ENCODE measurements around the gene LRRC71.

Gene LRRC71

DNA sequence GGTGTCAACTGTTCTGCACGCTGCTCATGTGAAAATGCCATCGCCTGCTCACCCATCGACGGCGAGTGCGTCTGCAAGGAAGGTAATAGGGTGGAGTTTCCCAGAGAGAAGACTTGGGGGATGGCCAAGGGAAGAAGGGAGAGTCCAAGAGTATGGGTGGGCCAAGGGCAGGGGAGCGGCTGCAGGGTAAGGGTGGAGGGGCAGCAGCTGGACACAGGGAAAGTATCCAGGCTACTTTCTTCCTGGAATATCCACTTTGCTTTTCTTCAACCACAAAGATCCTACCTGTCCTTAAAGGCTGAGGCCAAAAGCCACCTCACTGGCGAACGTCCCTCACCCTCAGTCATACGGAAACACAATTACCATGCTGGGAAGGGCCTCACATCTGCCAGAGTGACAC is 11.5 kb upstream of the LRRC71 start:
- no peaks in the 10 kb centered on the region for H3K79me2 ChIP-seq (ENCODE audit: insufficient read depth, low read length)
- H3K4me3 ChIP-seq (ENCODE audit: low read depth in 1 of 2, low read length in 2 of 2) = no peak overlapping the region
- peaks cover 3% of the 10 kb centered on the region; the same call in 1 of the 2 replicates for H3K4me1 ChIP-seq (ENCODE audit: insufficient read depth, low read length)
- H3K4me2 ChIP-seq (ENCODE audit: insufficient read depth, low read length) = no peak overlapping the region
- H2AFZ ChIP-seq (ENCODE audit: low read depth, low read length) = no peak overlapping the region
- ATAC-seq (ENCODE audit: insufficient read depth, low read depth) = no peak
- DNase-seq = no peak
- H3K9ac ChIP-seq (ENCODE audit: low read depth, low read length) = no peak overlapping the region
- H3K9me3 ChIP-seq (ENCODE audit: insufficient read depth, low read length, severe bottlenecking) = no peaks in the 10 kb centered on the region
- peaks cover 8% of the 10 kb centered on the region for H3K27me3 ChIP-seq (ENCODE audit: insufficient read depth, low read length, poor library complexity)
- no peaks in the 10 kb centered on the region for H3K36me3 ChIP-seq (ENCODE audit: insufficient read depth, low read length)
- H4K20me1 ChIP-seq (ENCODE audit: insufficient read depth, low read length) = peaks cover 13% of the 10 kb centered on the region
- H3K27ac ChIP-seq (ENCODE audit: low read length) = no peak overlapping the region
- TF ChIP-seq EZH2 (IDR thresholded peaks at IDR 0.05; ENCODE audit: borderline replicate concordance, low read depth, low read length, severe bottlenecking) = no peak
- TF ChIP-seq, protein P1, sequence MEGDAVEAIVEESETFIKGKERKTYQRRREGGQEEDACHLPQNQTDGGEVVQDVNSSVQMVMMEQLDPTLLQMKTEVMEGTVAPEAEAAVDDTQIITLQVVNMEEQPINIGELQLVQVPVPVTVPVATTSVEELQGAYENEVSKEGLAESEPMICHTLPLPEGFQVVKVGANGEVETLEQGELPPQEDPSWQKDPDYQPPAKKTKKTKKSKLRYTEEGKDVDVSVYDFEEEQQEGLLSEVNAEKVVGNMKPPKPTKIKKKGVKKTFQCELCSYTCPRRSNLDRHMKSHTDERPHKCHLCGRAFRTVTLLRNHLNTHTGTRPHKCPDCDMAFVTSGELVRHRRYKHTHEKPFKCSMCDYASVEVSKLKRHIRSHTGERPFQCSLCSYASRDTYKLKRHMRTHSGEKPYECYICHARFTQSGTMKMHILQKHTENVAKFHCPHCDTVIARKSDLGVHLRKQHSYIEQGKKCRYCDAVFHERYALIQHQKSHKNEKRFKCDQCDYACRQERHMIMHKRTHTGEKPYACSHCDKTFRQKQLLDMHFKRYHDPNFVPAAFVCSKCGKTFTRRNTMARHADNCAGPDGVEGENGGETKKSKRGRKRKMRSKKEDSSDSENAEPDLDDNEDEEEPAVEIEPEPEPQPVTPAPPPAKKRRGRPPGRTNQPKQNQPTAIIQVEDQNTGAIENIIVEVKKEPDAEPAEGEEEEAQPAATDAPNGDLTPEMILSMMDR (IDR thresholded peaks at IDR 0.05; ENCODE audit: borderline replicate concordance, extremely low read depth, low read length, poor library complexity, severe bottlenecking) = no peak

DNA sequence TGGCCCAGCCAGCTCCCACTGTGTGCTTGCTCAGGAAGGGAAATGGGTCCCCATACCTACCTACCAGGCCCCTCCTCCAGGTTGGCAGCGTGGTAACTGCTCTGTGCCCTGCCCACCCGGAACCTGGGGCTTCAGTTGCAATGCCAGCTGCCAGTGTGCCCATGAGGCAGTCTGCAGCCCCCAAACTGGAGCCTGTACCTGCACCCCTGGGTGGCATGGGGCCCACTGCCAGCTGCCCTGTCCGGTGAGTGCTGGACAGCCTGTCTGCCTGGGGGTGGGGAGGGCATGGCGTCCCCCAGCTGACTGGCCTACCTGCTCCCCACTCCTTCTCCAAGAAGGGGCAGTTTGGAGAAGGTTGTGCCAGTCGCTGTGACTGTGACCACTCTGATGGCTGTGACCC is 10.8 kb upstream of the LRRC71 start:
- peaks cover 3% of the 10 kb centered on the region; the same call in 1 of the 2 replicates for H3K4me1 ChIP-seq (ENCODE audit: insufficient read depth, low read length)
- no peak for DNase-seq

DNA sequence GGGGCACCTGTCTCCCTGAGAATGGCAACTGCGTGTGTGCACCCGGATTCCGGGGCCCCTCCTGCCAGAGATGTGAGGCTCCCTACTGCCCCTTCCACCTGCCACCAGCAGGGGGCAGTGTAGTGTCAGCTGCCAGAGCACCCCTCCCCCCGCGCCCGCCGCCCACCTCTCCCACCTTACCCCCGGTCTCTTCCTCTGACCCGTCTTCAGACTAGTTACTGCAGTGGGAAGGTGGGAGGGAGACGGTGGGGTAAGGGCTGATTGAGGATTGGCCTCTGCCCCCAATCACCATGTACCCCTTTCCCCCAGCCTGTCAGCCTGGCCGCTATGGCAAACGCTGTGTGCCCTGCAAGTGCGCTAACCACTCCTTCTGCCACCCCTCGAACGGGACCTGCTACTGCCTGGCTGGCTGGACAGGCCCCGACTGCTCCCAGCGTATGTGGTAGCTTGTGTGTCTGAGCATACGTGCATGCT is 10.1 kb upstream of the LRRC71 start:
- peaks cover 3% of the 10 kb centered on the region; the same call in 1 of the 2 replicates for H3K4me1 ChIP-seq (ENCODE audit: insufficient read depth, low read length)
- no peak overlapping the region for H2AFZ ChIP-seq (ENCODE audit: low read depth, low read length)
- no peak overlapping the region for H3K4me2 ChIP-seq (ENCODE audit: insufficient read depth, low read length)
- TF ChIP-seq, protein P1 (IDR thresholded peaks at IDR 0.05; ENCODE audit: borderline replicate concordance, extremely low read depth, low read length, poor library complexity, severe bottlenecking) = peak; percentile 83
- TF ChIP-seq EZH2 (IDR thresholded peaks at IDR 0.05; ENCODE audit: borderline replicate concordance, low read depth, low read length, severe bottlenecking) = no peak
- H3K9ac ChIP-seq (ENCODE audit: low read depth, low read length) = no peak overlapping the region
- ATAC-seq (ENCODE audit: insufficient read depth, low read depth) (peak; percentile 81), DNase-seq (peak; percentile 66)
- no peak overlapping the region for H3K4me3 ChIP-seq (ENCODE audit: low read depth in 1 of 2, low read length in 2 of 2)
- no peaks in the 10 kb centered on the region for H3K79me2 ChIP-seq (ENCODE audit: insufficient read depth, low read length)
- H4K20me1 ChIP-seq (ENCODE audit: insufficient read depth, low read length) = peaks cover 13% of the 10 kb centered on the region
- no peaks in the 10 kb centered on the region for H3K36me3 ChIP-seq (ENCODE audit: insufficient read depth, low read length)
- no peak overlapping the region for H3K27ac ChIP-seq (ENCODE audit: low read length)
- no peaks in the 10 kb centered on the region for H3K27me3 ChIP-seq (ENCODE audit: insufficient read depth, low read length, poor library complexity)
- H3K9me3 ChIP-seq (ENCODE audit: insufficient read depth, low read length, severe bottlenecking) = no peaks in the 10 kb centered on the region

More for the DNA sequence above, 10.8 kb upstream of the LRRC71 start:
- H4K20me1 ChIP-seq (ENCODE audit: insufficient read depth, low read length) = peaks cover 13% of the 10 kb centered on the region
- ATAC-seq (ENCODE audit: insufficient read depth, low read depth) = no peak
- H3K27ac ChIP-seq (ENCODE audit: low read length) = no peak overlapping the region
- no peaks in the 10 kb centered on the region for H3K36me3 ChIP-seq (ENCODE audit: insufficient read depth, low read length)
- peaks cover 3% of the 10 kb centered on the region for H3K27me3 ChIP-seq (ENCODE audit: insufficient read depth, low read length, poor library complexity)
- TF ChIP-seq, protein P1 (IDR thresholded peaks at IDR 0.05; ENCODE audit: borderline replicate concordance, extremely low read depth, low read length, poor library complexity, severe bottlenecking) = no peak
- no peak for TF ChIP-seq EZH2 (IDR thresholded peaks at IDR 0.05; ENCODE audit: borderline replicate concordance, low read depth, low read length, severe bottlenecking)
- H2AFZ ChIP-seq (ENCODE audit: low read depth, low read length) = no peak overlapping the region
- H3K9me3 ChIP-seq (ENCODE audit: insufficient read depth, low read length, severe bottlenecking) = no peaks in the 10 kb centered on the region
- H3K79me2 ChIP-seq (ENCODE audit: insufficient read depth, low read length) = no peaks in the 10 kb centered on the region
- no peak overlapping the region for H3K4me3 ChIP-seq (ENCODE audit: low read depth in 1 of 2, low read length in 2 of 2)
- no peak overlapping the region for H3K4me2 ChIP-seq (ENCODE audit: insufficient read depth, low read length)
- H3K9ac ChIP-seq (ENCODE audit: low read depth, low read length) = no peak overlapping the region
